Measurements from ENCODE around the gene EHD3.

The EHD3 gene

DNA sequence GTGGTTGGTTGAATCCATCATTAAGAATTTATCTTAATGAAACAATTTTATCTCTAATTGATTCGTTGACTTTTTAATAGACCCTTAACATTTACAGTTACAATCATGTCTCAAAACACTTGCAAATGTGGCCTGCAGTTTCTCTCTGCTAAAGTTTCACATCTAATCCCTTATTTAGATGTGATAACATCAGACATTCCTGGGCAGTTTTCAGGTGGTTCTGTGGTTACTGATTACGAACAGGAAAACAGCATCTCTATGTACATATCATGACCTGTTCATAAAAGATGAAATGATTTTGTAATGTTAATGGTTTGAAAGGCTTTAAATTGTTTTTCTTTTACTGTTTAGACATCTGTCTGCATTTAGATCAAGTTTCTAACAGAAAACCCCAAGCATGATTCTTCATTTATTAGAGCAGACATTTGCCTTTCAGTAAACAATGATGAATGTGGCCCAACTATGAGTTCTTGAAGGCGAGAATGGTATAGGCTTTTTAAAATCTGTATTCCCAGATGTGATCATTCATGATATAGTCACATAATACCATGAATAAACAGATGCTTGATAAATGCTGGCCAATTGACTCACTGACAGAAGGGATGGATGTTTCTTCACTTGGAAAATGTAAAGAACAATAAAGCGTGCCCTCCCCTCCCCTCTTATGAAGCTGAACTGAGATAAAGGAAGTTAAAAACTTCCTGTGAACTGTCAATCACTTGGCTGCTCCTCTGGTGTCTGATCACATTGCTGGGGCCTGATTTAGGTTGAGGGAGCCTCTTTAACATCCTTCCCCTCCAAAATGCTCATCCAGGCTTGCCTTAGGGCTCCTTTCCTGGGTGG is 20.1 kb upstream of the EHD3 start:
- DNase-seq (ENCODE audit: low spot score) = no peak

DNA sequence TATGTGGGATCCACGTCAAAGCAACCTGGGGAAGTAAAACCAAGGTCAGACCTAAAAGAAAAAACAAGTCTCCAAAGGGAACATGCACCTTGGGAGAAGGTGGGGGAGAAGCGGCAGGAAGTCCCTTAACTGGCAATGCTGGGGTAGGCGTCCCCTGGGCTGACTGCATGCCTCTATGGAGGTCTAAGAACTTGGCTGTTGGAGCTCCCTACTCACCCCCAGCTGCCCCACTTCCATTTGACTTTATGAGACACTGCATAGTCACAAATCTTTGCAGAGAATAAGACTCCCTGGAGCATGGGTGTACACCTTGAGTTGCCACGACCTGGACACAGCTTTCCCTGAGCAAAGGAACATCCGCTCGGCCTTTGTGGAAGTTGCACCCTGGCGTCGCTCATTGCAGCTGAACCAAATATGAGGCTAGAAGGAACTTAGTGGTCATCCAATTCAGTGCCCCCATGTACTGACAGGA is 19.5 kb upstream of the EHD3 start:
- DNase-seq (ENCODE audit: low spot score) = no peak

DNA sequence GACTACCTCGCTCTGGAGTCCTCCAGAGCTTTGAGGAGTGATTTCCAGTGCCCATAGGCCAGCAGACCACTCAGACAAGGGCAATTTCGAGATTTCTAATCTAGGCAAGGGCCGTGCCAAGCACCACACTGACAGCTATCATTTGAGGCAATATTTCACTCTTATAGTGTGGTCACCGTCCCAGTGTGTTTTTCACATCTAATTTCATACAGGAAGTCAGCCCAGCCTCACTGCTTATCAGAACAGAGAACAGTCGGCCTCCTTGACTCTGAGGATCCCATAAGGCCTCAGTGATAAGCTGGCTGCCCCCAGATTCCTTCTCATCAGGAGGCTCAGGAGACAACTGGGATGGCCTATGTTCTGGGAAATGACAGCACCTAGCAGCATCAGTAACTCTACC is 17.2 kb upstream of the EHD3 start:
- no peak for DNase-seq (ENCODE audit: low spot score)

DNA sequence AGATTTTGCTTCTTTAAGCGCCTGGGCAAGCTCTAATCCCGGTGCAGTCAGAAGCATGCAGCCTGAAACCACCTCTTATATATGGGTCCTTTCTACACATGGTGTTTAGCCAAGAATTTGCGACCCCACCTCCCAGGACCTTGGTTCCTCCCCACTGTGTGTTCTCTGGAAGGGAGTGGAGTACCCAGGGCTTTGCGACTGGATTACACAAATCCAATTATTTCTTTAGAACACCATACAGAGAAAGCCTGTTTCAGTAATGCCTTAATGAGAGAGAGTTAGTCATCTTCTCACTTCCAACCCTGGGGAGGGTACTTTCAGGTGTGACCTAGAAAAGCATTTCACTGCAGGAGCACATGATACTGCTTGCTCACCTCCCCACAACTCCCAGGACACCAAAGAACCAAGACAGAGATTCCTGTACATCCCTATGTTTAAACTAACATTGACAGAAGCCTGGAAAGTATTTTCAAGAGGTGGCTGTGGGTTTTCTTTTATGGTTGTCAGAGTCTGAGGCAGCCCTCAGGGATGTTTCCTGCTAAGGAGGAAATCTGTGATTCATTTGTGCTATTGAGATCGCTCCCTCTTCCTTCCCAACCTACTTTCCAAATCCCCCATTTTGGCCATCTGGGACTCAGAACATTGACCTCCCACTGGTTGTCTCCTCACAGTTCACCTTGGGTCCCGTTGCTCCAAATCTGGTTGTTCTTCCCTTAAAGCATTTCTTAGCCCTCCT is 16.3 kb upstream of the EHD3 start, which contains the start of gene CAPN14:
TSS of gene CAPN14 (minus strand) at position 51 of the 736 bp plus-strand sequence. CDS start 12,068 bp downstream, outside the sequence.
- no peak for DNase-seq (ENCODE audit: low spot score)

DNA sequence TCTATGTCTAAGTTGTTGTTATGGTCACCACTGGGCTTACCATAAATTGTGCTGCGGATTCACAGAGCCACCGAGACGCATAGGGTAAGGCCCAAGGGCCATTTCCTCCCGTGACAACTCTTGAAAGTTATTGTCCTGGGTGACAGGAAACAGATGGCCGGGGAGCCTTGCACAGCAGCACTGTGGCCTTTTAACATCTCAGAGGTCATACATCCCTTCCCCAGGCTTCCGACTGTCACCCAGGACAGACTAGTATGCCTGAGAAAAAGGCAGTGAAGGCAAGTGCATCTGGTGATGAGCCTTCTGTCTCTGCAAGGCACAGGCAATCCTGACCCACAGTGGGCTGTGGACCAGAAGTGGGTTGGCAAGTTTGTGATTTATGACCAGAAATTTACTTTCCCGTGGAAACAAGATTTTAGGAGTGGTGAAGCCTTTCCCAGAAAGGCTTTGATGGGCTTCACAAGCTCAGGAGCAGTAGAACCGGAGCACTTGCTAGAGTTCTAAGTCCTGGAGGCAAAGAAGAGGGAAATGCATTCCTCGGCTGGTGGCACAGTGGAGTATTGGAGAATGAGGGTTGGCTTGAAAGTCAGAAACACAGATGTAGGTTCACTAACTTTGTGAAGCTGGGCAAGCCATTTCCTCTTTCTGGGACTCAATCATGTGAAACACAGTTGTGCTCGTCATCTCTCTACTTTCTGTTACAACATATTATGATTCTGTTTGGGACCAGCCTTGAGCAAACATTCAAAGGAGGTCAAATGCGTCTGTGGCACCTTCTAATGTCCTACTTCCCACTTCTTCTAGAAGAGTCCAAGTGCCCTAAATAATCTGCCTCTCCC is 14.6 kb upstream of the EHD3 start:
- DNase-seq (ENCODE audit: low spot score) = no peak

DNA sequence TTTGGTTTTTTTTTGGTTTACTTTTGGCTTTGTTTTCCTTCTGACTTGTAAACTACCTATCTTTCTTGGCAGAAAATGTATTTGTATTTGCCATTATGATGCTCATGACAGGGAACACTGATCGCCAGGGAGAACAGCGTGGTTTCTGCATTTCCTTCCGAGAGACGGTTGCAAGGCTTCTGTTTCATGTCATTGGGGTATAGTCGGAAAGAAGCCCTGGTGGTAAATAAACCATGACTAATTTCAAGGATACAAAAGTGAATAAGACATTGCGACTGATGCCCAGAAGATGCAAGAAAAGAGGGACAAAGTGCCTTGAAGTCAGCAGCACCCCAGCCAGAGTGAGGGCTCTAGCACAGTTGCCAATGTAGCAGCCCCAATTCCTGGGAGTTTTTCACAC is 12.4 kb upstream of the EHD3 start:
- DNase-seq (ENCODE audit: low spot score) = no peak

DNA sequence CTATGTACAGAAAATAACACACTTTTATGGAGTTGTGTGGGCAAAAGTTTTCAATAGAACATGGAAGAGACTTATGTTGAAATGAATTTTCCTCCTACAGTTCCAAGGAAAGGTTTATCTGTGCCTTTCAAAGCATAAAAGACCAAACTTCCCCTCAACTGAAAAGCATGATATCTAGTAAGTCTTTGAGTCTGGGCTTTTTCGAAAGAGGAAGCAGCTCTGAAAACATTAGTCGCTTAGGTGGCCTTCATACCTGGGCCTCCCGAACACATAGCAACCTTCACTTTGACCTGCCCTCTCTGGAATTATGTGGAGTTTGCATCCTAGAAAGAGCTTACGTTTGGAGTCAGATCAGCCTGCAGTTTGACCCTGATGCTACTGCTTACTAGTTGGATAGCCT is 11.9 kb upstream of the EHD3 start:
- no peak for DNase-seq (ENCODE audit: low spot score)

DNA sequence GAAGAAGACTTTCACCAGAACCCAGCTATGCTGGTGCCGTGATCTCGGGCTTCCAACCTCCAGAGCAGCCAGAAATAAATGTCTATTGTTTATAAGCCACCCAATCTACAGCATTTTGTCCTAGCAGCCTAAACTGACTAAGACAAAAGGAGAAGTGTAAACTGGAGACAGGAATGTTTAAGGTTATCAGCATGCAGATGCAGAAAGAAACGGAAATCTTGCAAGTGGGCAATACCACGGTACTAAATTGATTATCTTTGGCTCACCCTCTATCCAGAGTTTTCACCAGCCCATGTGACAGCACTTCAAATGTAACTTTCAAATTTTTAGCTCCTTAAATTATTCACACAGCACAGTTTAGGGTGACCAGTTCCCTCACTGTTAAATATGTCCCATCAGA is 10.9 kb upstream of the EHD3 start:
- no peak for DNase-seq (ENCODE audit: low spot score)

DNA sequence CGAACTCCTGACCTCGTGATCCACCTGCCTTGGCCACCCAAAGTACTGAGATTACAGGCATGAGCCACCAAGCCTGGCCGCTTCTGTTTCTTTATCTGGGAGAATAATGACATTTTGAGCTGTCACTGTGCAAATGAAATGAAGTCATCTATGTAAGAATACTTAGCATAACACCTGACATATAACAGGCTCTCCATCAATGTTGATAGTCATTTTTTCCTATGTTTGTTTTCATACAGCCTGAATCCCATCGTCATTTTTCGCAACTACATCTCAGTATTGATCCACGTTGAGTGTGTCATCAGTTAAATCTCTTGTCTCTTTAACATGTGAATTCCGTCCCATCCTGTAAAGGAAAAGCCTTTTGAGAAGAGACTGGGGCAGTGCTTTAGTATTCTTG is 10.2 kb upstream of the EHD3 start:
- no peak for DNase-seq (ENCODE audit: low spot score)

DNA sequence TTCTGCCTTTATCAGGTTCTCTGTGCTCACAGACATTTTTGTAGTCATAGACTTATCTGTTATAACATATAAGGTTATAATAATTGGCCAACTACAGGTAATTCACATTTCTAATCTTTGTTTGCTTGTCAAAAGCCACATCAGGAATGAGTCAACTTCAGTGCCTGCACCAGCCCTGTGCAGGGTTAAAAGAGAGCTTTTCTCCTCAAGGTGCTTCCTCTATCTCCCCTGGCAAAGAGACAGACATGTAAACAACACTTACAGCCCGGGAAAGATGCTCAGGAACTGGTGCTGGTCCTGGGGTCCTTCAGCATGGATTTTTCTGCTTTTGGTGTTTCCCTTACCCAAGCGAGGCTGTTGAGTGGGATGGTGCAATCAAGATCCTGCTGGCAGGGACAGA is 7.7 kb upstream of the EHD3 start:
- no peak for DNase-seq (ENCODE audit: low spot score)

DNA sequence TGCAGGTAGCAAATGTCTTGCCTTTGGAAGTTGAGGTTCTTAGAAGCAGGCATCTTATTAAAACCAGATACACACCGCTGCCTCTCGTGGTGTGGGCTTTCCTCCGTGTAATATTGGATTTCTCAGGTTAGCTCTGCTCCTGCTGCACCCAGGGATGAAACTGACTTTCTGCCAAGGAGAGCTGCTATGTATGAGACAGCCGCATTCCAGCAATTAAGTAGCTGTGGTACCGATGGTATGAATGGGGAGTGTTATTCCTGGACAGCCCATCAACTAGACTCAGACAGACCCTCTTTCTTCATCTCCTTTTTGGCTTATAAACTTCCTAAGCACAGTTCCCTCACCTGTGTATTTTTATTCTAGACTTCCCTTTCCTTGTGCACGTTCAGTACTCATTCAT is 6.8 kb upstream of the EHD3 start:
- no peak for DNase-seq (ENCODE audit: low spot score)

DNA sequence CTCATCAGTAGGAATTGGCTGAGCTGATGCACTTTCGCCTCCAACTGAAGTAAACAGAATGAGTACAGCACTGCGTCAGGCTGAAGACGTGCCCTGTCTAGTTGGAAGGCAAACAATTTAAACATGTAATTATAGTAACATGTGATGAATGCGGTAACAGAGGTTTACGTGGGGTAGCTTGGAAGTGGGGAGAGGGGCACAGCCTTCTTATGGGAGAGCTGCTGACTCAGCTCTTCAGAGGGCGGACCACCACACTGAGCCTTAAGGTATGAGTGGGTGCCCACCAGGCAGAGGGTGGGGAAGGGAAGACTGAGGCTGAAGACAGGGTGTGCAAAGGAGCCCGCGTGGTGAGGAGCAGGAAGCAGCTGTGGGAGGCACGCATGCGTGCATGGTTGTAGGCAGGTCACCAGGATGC is 6.2 kb upstream of the EHD3 start:
- no peak for DNase-seq (ENCODE audit: low spot score)

DNA sequence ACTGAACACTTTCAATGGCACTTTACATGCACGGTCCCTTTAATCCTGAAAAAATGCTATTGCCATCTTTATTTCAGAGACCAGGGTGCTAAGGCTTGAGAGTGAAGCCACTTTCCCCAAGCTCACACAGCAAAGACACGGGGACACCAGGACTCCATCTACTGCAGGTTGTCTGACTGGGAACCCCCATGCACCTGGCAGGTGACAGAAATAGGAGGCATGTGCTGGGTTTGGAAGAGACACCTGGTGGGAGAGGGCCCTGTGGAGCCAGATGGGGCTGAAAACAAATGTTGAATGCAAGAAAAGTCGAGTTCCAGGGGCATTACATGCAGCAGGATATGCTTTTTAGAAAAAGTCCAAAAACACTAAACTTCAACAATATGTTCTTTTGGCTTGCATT is 5.2 kb upstream of the EHD3 start:
- no peak for DNase-seq (ENCODE audit: low spot score)

DNA sequence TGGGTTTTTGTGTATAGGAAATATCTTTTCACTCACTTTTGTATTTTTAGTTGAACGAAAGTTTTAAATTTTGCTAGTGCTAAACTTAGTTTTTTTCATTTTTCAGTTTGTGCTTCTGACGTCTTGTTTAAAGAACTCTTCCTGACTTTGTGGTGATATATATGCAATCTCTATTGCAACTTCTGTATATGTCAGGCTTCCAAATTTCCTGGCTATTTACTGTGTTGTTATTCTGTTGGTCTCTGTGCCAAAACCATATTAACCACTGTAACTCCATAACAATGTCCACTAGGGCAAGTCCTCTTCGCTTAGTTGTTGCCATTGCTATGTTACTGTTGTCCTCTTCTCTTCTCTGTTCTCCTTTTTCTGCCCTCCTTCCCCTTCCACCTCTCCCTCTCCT is 3.2 kb upstream of the EHD3 start:
- DNase-seq (ENCODE audit: low spot score) = no peak

DNA sequence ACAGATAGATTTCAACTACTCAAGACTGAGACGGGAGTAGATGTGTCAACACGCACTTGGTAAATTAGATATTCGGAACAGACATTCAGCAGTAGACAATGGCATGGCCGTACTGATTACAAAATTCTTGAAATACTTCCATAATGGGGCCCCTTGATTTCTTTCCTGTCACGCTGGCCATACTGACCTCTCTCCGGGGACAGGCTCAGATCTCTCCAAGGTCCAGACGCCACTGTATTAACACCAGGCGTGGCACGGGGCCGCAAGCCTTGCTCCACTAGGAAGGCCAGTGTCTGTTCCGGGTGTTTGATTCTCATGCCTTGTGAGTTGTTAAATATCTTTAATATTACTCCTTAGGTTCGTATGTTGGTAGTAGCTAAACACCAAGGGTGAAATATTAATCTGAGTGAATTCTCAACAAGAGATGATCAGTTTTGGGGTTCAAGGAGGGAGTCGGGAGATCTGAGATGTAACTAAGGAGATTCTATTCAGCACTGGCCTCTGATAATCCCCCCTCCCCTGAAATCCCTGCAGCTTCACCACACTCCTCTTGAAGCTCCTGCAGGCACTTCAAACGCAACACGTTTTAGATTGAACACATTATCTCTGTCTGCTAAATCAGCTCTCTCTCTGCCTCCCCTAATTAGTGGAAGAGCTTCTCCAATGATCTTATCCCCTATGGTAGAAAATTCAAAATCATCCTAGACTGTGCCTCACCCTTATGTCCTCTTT is 2.2 kb upstream of the EHD3 start:
- no peak for DNase-seq (ENCODE audit: low spot score)

DNA sequence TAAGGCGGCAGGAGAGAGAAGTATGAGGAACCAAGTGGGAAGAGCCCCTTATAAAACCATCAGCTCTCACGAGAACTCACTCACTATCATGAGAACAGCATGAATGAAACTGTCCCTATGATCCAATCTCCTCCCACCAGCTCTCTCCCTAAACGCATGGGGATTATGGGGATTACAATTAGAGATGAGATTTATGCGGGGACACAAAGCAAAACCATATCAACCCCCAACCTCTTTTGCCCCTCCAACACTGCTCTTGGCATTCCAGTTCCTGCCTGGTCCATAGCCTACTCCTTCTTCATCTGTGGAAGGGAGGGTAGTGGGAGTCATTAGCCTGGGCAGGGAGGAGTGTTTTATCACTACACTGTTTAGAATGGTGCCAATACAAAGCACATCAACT is 1.4 kb upstream of the EHD3 start:
- DNase-seq (ENCODE audit: low spot score) = no peak

DNA sequence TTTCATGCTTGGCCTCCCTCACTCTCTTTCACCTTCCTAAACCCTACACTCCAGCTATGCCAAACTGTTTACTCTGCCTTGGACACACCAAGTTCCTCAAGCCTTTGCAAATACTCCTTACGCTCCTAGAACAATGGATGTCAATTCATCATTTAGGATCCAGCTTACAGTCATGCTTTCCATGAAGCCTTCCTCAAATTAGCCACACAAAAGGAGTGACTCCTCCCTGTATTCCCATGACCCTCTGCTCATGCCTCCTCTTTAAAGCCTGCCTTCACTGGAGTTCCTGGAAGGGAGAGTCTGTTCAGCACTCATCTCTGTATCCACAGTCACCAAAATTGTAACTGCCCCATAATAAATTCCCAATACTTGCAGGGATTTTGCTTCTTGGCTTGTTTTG is 721 bp upstream of the EHD3 start:
- DNase-seq (ENCODE audit: low spot score) = no peak

DNA sequence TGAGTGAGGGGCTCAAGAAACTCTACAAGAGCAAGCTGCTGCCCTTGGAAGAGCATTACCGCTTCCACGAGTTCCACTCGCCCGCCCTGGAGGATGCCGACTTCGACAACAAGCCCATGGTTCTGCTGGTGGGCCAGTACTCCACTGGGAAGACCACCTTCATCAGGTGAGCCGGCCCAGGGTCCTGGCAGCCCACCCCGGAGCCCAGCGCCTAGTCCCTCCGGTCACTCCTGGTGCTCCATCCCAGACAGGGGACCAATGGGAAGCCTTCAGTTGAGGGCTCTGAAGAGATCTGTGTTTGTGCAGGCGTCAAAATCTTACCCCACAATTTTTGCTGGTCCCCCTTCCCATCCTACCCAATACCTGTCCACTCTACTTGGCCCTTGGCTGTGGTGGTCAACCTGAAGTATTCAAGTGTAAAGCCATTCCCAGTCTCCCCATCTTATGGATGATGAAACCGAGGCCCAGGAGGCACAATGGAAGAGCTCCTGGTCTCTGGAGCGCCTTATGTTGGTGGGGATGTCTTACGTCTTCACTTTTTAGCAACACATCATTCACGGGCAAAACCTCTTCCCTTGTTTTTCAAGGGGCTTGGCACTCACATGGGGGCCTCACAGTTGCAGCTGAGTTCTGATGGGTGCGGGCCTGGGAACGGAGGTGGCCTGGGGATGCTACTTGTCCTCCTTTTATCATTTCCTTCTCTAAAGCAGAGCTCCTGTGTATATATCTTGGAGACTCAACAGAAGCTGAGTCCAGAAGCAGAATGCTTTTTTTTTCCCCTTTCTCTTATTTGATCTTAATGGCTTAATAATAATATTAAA is 941 bp downstream of the EHD3 start:
- DNase-seq (ENCODE audit: low spot score) = no peak

DNA sequence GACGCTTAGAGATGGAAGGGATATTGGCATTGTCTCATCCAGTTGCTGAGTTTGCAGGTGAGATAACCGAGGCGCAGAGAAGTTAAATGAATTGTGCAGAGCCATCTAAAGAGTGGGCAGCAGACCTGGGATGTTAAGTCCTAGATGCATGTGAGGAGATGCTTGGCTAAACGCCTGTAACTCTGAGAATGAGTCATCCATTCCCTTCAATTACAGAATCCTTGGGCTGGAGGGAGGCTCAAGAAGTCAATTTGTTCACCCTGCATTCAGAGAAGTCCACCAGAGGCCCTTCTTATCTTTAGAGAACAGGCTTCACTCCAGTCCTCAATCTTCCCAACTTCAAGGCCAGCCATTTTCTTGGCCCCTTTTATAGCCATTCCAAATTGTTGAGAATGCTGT is 1.6 kb downstream of the EHD3 start:
- DNase-seq (ENCODE audit: low spot score) = no peak

DNA sequence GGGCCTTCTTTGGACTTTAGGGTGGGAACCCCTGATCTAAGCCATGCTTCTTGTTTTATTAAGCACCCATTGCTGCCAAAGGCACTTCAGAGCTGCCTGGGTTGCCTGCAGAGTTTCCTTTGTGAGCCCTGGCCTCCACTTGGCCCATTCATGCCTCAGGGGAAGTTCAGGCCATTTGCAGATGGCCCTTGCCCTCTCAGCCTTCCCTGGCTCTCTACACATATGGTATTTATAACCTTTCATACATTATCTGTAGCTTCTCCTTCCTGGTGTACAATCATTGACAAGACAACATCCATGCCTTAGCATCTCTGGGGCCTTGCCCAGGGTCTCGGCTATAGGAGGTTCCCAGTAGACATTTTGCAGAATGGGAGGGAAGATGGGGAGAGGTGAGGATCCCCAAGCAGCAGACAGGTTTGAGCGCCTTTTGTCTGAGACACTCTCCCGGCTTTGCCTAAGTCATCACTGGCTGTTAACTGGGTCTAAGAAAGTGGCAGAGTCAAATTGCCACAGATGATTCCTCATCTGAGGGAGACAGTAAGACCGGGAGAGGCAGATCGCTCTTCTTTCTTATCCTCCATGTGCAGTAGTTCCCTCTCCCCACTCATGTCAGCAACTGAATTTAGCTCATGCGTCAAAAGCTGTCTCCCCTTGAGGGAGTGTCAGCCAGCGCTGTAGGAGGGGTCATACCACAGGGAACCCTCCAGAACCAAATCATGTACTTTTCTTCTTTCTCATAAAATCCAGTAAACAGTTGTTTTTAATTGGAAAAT is 2.7 kb downstream of the EHD3 start:
- no peak for DNase-seq (ENCODE audit: low spot score)

All from left forelimb (tissue), 1 donor.